Measurements from ENCODE around the gene C9orf50. TPM values are rescaled to one million over a fixed set of nuclear protein-coding genes. Genes with fewer than 3 reads are reported as not detected.

C9orf50 gene
- total and polyA plus RNA-seq, 2 donors (not counting 3 experiments of a cell fraction or from before 2014, with no cell fraction given): not detected

GRCh38 chr9:129586245-129586644 is 34.7 kb downstream of the C9orf50 start:
- peaks cover 0 to 3% of the 10 kb centered on the region in 2 experiments for H3K27me3 ChIP-seq (ENCODE audit: control insufficient read depth in 2 of 2, insufficient read depth in 2 of 2, low read length in 2 of 2)
- no TSS peak for BruUV-seq (replicated peaks)
- H3K4me1 ChIP-seq (ENCODE audit: control insufficient read depth, extremely low read depth, insufficient read depth, low read length): no peaks in the 10 kb centered on the region
- H2AFZ ChIP-seq (ENCODE audit: low read depth, low read length): no peak overlapping the region
- H3K9ac ChIP-seq (replicated peaks; ENCODE audit: extremely low read depth, insufficient read depth, low read length): no peak overlapping the region
- no peak overlapping the region for H3K4me2 ChIP-seq (ENCODE audit: insufficient read depth, low read length)
- H3K9me3 ChIP-seq (replicated peaks; ENCODE audit: control insufficient read depth, insufficient read depth, low read length): no peaks in the 10 kb centered on the region
- DNase-seq (ENCODE audit: low read depth, low spot score) (no peak), FAIRE-seq (no peak)
- no peak overlapping the region for H3K4me3 ChIP-seq (replicated peaks in 1 of 3; ENCODE audit: insufficient read depth in 1 of 3, low read depth in 1 of 3, low read length in 3 of 3)
- TF ChIP-seq EZH2 (IDR thresholded peaks at IDR 0.05; ENCODE audit: borderline replicate concordance, low read depth, low read length, severe bottlenecking) (no peak), JUN (IDR thresholded peaks at IDR 0.05; ENCODE audit: borderline replicate concordance, insufficient read depth, insufficient read length, low read depth) (no peak), POLR2AphosphoS5 (IDR thresholded peaks at IDR 0.05; ENCODE audit: insufficient read depth, low read depth, low read length) (no peak), POLR2A (IDR thresholded peaks at IDR 0.05; ENCODE audit: low read depth, low read length) (no peak), MAX (IDR thresholded peaks at IDR 0.05; ENCODE audit: insufficient read depth, insufficient read length) (no peak), GATA2 (IDR thresholded peaks at IDR 0.05; ENCODE audit: insufficient read depth, insufficient read length, low read depth, low read length) (no peak), MYC (IDR thresholded peaks at IDR 0.05; ENCODE audit: low read depth, low read length) (no peak), FOS (IDR thresholded peaks at IDR 0.05; ENCODE audit: borderline replicate concordance, insufficient read depth, low read length) (no peak)
- TF ChIP-seq, protein P1, sequence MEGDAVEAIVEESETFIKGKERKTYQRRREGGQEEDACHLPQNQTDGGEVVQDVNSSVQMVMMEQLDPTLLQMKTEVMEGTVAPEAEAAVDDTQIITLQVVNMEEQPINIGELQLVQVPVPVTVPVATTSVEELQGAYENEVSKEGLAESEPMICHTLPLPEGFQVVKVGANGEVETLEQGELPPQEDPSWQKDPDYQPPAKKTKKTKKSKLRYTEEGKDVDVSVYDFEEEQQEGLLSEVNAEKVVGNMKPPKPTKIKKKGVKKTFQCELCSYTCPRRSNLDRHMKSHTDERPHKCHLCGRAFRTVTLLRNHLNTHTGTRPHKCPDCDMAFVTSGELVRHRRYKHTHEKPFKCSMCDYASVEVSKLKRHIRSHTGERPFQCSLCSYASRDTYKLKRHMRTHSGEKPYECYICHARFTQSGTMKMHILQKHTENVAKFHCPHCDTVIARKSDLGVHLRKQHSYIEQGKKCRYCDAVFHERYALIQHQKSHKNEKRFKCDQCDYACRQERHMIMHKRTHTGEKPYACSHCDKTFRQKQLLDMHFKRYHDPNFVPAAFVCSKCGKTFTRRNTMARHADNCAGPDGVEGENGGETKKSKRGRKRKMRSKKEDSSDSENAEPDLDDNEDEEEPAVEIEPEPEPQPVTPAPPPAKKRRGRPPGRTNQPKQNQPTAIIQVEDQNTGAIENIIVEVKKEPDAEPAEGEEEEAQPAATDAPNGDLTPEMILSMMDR (IDR thresholded peaks at IDR 0.05; ENCODE audit: extremely low read depth in 1 of 2, insufficient read depth in 1 of 2, low read depth in 1 of 2, low read length in 2 of 2): no peak
- no peaks in the 10 kb centered on the region for H3K9me1 ChIP-seq (replicated peaks; ENCODE audit: control insufficient read depth, extremely low read depth, insufficient read depth, low read length)
- CTCF ChIA-PET: interaction anchor here (1.4 to 1.6 kb wide), 2 partner anchors 32 to 447 kb away, joined by 3 to 4 read pairs; no protein-coding TSS in a partner anchor
- dilution Hi-C loops (cut with MboI; ENCODE audit: extremely low pct_ligation_motif_present, low sequenced_read_pairs) (no loop called here), intact Hi-C loops (cut with micrococcal nuclease) (no loop called here)
- no peaks in the 10 kb centered on the region for H3K79me2 ChIP-seq (ENCODE audit: control insufficient read depth, insufficient read depth, low read length)
- no peaks in the 10 kb centered on the region for H4K20me1 ChIP-seq (replicated peaks; ENCODE audit: control insufficient read depth, extremely low read depth, insufficient read depth, low read length)
- no peaks in the 10 kb centered on the region for H3K36me3 ChIP-seq (ENCODE audit: control insufficient read depth in 2 of 2, extremely low read depth in 1 of 2, insufficient read depth in 2 of 2, low read length in 2 of 2)
- no peak overlapping the region for H3K27ac ChIP-seq (ENCODE audit: insufficient read depth, low read depth, low read length)
- POLR2A ChIA-PET: no interaction called here
